C4-2B (cell line): ENCODE results near the gene WWP2.

Source experiments
- ZFX ChIP-seq: fragments of 450-650 bp; IDR thresholded peaks from 2 replicates; pipeline ENCODE4 v1.6.1; 2017
- TF ChIP-seq, protein P1 (sequence below): fragments of 450-650 bp; conservative IDR thresholded peaks from 2 replicates; pipeline ENCODE4 v1.5.1; 2017; ENCODE audit warnings: mild to moderate bottlenecking

DNA sequence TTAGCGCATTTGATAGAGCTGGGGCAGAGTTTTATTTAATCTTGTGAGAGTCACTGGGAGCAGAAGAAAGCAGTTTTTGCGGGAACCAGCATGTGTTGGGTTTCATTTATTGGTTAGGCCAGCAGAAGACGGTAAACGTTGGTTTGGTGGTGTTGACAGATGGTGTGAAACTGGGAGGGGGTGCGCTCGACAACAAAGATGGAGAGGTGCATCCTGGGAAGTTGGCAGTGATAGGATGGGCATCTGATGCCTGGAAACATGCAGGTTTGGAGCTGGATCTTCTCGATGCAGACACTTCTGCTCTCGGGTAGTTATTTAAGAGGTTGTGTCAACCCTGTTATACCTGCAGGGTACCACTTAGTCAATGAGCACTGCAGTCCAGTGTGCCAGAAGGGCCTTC, 164.1 kb downstream of the WWP2 start:
- TF ChIP-seq, protein P1, sequence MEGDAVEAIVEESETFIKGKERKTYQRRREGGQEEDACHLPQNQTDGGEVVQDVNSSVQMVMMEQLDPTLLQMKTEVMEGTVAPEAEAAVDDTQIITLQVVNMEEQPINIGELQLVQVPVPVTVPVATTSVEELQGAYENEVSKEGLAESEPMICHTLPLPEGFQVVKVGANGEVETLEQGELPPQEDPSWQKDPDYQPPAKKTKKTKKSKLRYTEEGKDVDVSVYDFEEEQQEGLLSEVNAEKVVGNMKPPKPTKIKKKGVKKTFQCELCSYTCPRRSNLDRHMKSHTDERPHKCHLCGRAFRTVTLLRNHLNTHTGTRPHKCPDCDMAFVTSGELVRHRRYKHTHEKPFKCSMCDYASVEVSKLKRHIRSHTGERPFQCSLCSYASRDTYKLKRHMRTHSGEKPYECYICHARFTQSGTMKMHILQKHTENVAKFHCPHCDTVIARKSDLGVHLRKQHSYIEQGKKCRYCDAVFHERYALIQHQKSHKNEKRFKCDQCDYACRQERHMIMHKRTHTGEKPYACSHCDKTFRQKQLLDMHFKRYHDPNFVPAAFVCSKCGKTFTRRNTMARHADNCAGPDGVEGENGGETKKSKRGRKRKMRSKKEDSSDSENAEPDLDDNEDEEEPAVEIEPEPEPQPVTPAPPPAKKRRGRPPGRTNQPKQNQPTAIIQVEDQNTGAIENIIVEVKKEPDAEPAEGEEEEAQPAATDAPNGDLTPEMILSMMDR, result no peak
- no peak for TF ChIP-seq ZFX
